GM18907 (cell line): ENCODE measurements around the gene HDGFL2.

Source experiments
- ATAC-seq: cut with Tn5 transposase; IDR thresholded peaks from one replicate; pipeline ENCODE4 v1.9.1; 2021; ENCODE audit warnings: mild to moderate bottlenecking, moderate library complexity; ENCODE audit not compliant: unreplicated experiment

The HDGFL2 gene

DNA sequence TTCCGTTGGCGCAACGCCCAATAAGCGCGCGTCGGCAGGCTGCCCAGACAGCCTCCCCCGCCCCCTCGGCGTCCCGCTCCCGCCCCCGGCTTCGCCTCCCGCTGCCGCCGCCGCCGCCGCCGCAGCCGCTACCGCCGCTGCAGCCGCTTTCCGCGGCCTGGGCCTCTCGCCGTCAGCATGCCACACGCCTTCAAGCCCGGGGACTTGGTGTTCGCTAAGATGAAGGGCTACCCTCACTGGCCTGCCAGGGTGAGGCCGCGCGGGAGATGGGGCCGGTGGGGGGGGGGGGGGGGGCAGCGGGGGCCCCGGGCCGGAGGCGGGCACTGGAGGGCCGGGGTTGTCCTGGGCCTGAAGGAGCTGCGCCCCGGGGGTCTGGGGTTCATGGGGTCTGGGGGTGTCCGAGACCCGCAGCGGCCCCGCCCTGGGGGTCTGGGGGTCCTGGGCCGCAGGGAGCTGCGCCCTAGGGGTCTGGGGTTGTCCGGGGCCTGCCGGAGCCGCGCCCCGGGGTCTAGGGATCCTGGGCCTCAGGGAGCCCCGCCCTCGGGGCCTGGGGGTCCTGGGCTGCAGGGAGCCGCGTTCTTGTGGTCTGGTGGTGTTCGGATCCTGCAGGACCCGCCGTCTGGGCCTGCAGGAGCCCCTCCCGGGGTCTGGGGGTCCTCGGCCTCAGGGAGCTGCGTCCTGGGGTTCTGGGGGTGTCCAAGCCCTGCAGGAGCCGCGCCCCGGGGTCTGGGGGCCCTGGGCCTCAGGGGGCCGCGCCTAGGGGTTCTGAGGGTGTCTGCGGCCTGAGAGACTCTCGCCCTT is at the start of gene HDGFL2:
Gene HDGFL2, plus strand, starts transcription at position 124 of the 801 bp plus-strand sequence. Its CDS starts 54 bp downstream, at position 178.
- peak; percentile 7 for ATAC-seq

DNA sequence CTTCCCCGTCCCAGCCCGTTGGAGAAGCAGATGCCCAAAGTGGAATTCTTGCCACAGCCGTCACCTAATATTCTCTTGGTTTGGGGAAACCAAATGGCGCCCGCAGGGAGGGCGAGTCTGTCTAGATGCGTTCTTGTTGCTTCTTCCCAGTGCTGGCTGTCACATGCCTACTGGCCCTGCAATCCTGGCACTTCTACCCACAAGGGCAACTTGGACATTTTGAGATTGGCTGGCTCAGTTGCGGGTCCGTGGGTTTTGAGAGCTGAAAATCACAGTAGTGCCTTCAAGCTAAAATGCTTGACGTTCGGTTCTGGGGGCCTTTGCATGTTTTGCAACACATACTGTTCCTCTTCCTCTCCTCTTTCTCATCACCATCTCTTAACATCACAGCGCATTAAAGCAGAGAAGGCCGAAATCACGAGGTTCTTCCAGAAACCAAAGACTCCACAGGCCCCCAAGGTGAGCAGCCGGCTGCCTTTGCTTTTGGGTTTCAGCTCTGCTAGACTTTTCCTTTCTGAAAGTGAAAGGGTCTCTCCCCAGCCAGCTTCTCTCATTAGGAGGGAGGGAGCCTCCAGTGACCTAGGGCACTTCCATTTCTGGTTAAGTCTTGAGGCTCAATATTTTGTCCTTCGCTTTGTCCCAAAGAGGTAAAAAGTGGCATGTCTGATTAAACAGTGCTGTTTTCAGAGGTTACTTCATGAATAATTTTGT is 48.5 kb upstream of the HDGFL2 start:
- ATAC-seq, result no peak

DNA sequence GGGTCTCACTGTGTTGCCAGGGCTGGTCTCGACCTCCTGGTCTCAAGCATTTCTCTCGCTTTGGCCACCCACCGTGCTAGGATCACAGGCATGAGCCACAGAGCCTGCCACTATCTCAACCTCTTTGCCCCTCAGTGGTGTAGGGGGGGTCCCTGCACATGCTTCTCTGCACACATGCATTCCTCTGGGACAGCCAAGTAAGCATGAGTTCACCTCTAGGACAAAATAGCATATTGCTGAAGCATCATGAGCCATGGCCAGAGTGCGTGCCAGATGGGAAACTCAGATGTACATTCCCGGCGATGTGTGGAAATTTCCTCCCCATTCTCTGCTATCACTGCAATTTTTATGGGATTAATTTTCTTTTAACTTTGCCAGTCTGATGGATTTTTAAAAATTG is 46.6 kb upstream of the HDGFL2 start:
- no peak for ATAC-seq

DNA sequence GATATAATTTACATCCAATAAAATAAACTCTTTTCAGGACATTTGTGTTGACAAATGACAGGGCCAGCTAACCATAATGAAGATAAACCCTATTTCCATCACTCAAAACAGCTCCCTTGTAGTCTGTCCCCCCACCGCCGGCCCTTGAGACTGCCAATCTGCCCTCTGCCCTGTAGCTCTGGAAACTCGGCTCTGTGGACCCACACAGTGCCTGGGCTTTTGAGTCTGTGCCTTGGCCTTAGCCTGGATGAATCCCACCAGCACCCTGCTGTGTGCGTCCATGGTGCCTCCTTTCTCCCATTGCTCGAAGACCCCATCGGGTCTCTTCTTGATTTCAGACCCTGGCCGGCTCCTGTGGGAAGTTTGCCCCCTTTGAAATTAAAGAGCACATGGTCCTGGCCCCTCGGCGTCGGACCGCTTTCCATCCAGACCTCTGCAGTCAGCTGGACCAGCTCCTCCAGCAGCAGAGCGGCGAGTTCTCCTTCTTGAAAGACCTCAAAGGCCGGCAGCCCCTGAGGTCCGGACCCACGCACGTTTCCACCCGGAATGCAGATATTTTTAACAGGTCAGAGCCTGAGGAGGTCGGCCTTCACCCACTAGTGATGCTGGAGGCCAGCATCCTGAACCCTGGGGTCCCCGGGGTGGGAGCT is 43.6 kb upstream of the HDGFL2 start:
- no peak for ATAC-seq

DNA sequence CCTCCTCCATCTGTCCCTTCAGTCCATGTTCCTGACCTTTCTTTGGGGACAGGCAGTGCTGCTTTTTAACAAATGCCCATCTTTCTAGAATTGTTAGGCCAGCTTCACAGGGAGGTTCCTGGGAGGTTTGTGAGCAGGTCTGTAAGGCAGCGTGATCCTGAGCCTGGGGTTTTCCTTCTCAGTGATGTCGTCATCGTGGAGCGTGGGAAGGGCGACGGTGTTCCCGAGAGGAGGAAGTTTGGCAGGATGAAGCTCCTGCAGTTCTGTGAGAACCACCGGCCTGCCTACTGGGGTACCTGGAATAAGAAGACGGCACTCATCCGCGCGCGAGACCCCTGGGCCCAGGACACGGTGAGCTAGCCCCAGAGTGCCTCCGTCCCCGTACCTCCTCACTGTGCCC is 42.8 kb upstream of the HDGFL2 start:
- ATAC-seq, result no peak

DNA sequence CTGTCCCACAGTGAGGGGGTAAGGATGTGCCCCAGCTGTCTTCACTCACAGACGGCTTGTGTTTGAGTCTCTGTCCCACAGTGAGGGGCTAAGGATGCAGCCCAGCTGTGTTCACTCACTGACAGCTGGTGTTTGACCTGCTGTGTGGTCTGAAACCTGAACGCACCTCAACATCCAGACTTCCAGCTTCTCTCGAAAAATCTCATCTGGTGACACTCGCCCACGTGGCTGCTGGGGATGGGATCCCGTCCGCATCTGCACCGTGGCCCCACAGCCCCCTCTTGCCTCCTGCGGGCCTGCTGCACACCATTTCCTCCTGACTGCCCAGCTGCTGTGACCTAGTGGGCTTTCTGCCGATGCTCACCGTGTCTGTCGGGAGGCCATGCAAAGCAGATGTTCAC is 42.3 kb upstream of the HDGFL2 start:
- no peak for ATAC-seq

DNA sequence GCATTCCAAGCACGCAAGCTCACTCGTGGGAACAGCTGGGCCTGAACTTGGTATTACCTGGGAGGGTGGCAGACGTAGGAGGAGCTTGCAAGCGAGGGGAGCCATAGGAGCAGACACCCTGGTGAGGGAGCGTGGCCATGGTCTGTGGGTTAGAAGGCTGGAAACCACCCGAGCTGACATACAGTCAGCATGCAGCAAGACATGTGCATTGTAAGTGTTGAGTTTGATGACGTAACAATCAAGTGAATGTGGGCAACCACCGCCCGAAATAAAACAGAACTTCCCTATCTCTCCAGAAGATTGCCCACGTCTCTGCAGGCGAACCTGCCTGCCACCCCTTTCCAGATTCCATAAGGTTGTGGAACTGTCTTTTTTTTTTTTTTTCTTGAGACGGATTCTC is 41.3 kb upstream of the HDGFL2 start:
- no peak for ATAC-seq

DNA sequence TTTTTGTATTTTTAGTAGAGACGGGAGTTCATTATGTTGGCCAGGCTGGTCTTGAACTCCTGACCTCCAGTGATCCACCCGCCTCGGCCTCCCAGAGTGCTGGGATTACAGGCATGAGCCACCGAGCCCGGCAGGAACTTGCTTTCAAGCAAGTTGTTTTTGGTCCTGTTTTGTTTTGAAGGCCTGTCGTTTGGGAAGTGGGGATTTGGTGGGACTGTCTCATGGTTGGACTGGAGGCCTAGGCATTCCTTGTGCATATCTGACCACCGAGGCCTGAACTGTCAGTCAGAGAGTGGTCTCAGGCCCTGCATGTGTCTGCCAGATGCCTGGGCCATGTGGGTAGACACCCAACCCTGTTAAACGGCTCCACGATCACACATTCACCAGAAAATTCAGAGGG is 40.8 kb upstream of the HDGFL2 start:
- no peak for ATAC-seq

DNA sequence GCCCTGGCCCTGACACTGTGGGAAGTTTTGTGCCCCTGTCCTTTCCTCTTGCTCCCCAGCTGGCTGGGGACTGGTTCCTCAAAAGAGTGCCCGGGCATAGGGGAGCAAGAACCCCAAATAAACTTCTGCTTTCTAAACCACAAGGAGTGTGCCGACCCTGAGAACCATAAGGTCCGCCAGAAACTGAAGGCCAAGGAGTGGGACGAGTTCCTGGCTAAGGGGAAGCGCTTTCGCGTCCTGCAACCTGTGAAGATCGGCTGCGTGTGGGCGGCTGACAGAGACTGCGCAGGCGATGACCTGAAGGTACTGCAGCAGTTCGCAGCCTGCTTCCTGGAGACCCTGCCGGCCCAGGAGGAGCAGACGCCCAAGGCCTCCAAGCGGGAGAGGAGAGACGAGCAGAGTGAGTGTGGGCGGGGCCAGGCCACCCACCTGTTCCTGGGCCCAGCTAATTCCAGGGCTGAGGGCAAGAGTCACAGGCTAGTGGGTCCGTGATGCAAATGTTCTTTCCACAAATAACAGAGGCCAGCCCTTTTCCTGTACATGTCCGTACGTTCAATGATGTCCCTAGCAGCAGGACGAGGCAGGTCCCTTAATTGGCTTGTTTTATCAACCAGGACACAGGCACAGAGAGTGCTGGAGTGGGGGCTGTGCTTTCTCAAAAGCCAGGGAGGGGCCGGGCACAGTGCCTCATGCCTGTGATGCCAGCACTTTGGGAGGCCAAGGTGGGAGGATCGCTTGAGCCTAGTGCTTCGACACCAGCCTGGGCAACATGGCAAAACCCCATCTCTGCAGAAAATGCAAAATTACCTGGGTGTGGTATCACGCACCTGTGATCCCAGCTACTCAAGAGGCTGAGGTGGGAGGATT is 40.1 kb upstream of the HDGFL2 start:
- ATAC-seq, result no peak

DNA sequence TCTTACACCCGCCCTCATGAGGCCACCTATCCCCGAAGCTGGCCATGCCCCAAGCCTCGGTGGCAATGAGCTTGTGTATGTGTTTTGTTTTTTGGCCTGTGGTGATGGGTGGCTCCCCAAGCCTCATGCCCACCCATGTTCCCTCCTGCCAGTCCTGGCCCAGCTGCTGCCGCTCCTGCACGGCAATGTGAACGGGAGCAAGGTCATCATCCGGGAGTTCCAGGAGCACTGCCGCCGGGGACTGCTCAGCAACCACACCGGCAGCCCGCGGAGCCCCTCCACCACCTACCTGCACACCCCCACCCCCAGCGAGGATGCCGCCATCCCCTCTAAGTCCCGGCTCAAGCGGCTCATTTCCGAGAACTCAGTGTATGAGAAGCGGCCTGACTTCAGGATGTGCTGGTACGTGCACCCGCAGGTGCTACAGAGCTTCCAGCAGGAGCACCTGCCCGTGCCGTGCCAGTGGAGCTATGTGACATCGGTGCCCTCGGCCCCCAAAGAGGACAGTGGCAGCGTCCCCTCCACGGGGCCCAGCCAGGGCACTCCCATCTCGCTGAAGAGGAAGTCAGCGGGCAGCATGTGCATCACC is 39.1 kb upstream of the HDGFL2 start:
- ATAC-seq, result no peak

DNA sequence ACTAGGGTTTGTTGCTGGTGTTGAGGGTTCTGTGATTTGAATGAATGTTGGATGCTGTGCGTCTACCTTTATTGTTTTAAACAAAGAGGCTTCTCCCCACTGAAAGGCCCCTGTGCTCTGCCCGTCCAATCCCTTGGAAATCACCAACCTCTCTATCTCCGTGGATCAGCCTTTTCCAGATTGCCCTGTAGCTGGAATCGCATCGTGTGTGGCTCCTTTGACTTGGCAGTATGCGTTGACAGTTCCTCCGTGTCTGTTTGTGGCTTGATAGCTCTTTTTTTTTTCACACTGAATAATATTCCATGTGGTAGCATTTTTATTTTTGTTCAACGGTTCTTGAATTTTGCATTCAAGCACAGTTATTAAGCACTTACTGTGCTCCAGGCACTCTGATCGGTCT is 37.7 kb upstream of the HDGFL2 start:
- ATAC-seq, result no peak

DNA sequence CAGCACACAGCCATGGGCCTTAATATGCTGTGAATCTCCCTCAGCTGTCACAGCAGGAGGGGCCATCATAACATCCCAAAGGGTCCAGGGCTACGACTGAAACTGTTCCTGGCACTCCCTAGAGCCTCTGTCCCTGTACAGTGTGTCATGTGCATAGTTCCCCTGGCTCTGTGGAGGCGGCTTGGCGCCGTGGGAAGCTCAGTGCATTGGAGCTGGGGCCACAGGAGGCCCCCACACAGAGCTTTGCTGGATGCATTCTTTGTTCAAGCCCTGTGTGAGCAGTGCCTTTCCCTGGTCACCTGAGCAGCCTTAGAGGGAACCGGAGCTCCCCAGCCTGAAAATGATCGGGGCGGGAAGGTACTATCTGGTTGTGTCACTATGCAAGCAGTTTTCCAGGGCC is 35.9 kb upstream of the HDGFL2 start:
- ATAC-seq, result no peak

DNA sequence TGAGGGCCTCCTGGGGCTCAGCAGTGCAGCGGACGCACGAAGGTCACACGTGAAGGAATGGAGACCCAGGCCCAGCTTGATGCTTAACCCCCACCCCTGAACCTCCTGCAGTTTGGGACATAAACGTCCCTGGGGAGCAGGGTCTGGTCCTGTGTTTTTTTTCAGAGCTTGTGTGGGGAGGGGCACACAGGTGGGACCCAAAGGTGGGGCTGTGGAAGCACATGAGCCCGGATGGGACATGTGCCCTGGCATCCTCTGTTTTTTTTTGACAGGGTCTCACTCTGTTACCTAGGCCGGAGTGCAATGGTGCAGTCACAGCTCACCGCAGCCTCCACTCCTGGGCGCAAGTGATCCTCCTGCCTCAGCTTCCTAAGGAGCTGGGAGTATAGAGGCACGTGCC is 35.0 kb upstream of the HDGFL2 start:
- no peak for ATAC-seq

DNA sequence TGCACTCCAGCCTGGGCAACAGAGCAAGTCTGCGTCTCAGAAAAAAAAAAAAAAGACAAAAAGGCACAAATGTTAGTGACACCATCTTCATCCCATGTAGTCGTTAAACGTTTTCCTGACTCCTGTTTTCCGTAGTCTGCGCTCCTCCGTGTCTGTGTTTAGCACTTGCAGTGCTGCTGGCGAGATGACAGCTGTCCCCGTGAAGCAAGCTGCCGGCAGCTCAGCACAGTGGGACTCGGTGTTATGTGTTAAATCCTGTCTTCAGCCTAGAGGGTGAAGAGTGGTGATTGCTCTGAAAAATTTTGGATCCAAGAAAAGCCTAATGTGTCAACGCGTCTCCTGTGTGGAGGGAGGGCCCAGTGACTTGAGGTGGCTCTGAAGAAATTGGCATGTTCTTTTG is 32.9 kb upstream of the HDGFL2 start:
- ATAC-seq, result no peak

DNA sequence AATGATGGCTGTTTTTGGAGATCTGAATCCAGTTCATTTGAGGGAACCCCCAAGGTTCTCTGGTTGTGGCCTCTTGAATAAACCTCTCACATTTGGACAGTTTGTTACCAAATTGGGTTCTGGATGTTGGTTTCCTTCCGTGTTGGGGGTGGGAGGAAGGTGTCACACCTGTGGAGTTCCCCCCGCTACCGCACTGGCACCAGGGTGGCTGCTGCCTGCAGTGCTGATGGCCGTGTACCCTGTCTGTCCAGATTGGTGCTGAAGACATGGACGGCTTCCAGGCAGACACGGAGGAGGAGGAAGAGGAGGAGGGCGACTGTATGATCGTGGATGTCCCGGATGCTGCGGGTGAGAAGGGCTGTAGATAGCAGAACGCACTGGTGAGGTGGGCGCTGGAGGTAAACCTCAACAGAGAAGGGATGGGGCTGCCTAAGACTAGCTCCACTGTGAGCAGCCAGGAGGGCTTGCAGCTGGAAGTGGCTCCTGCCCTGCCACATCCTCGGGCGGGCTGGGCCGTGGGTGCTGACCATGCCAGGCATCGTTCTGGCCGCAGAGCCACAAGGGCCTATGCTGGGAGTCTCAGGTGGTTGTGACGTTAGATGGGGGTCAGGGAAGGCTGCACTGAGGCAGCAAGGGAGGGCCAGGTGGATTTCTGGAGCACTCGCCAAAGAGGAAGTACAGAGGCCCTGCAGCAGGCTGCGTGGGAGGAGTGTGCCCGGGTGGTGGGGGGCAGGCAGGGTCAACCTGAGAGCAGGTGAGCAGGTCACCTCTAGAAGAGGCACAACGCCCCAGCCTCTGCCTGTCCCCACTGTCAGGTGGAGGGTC is 29.9 kb upstream of the HDGFL2 start:
- no peak for ATAC-seq

DNA sequence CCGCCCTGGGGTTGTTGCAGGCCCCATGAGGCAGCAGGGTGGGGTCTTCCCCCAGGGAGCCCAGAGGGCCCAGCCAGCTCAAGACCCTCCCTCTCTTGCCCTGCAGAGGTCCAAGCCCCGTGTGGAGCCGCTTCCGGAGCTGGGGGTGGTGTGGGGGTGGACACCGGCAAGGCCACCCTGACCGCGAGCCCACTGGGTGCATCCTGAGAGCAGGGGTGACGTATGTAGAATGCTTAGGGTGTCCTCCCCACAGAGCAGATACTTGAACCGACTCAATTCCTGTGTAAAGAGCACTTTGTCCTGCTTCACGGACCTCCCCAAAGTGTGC is 29.3 kb upstream of the HDGFL2 start:
- no peak for ATAC-seq

DNA sequence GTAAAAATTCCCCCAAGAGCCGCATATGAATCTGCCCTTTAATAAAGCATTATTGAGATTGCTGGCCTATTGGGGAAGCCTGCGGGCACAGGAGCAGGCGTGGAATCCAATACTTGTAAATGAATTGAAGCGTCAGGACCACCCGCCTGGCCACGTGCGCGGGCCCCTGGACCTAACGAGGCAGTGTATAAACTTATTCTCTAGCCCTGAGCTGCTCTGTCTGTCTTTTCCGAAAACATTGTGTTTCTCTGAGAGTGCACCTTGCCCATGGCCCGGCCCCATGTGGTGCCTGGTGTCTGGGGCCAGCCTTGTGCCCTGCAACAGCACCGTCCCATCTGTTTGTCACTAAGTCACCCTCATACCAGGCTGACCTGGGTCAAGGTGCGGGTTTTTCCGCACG is 28.9 kb upstream of the HDGFL2 start:
- ATAC-seq, result no peak

DNA sequence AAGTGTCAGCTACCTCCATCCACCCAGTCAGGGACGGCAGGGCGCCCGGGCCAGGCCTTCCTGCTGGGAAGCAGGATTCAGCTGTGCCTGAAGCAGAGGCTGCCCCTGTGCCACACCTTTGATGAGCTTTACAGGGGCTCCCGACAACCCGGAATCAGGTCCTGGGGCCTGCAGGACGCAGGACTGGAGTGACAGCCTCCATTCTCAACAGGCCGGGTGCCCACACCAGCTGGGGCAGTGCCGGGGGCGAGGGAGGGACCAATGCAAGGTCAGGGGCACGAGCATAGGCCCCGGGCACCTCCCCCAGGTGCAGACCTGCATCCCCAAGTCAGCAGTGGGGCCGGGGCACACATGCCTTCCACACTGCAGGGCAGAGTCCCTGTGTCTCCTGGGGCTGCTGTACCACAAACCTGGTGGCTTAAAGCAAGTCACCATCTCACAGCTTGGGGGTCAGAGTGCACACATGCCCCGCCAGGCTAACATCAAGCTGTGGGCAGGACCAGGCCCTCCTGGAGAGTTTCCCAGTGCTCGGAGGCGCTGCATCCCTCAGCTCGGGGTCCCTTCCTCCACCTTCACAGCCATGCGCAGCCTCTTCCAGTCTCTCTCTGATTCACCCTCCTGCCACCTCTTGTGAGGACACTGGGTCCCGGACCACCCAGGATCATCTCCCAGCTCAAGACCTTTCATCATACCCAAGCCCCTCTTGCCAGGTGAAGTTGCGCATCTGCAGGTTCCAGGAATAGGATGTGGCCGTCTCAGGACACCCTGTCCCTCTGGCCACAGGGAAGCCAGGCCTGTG is 27.9 kb upstream of the HDGFL2 start:
- ATAC-seq, result no peak
